SK-N-SH (cell line): ENCODE data around the gene ABCB10. TPM values are rescaled to one million over a fixed set of nuclear protein-coding genes. Genes with fewer than 3 reads are reported as not detected.

Experiments
- CTCF ChIA-PET: fragments of 300-600, 350-600 bp; formaldehyde crosslinking; extraction: SDS; loops from one replicate; lab custom pipeline; 2021; lab: Yijun Ruan, JAX
- POLR2A ChIA-PET: fragments of 350-600 bp; sonication (Branson Sonifier 250); formaldehyde crosslinking; extraction: SDS; loops from one replicate; lab custom pipeline; 2020; ENCODE audit warnings: antibody characterized with exemption, inconsistent platforms; lab: Yijun Ruan, JAX
- DNase-seq: peaks from one replicate; pipeline ENCODE4 v3.0.0; 2012
- H2AFZ ChIP-seq: fragments of 200-600 bp; sonication (generic); 2 replicates; pipeline ENCODE4 v1.8.1; 2016; ENCODE audit warnings: antibody characterized with exemption, mild to moderate bottlenecking, low read depth
- H3F3A ChIP-seq: fragments of 200-600 bp; sonication (generic); replicated peaks from 2 replicates; pipeline ENCODE3; 2016; ENCODE audit warnings: antibody characterized with exemption, mild to moderate bottlenecking; ENCODE audit not compliant: insufficient read depth
- H3K27ac ChIP-seq, 2 experiments: fragments of 200-500 bp in 1 of 2; fragments of 200-600 bp in 1 of 2; sonication (Bioruptor generic) in 1 of 2; sonication (generic), shearing (Covaris generic) in 1 of 2; 2 replicates each; pipeline versions ENCODE4 v1.5.1 to v1.6.1; 2014 to 2016; ENCODE audit warnings: low read depth in 2 of 2, inconsistent platforms in 1 of 2, low read length in 1 of 2, mild to moderate bottlenecking in 1 of 2, mixed read lengths in 1 of 2
- H3K27me3 ChIP-seq: fragments of 200-600 bp; sonication (generic), shearing (Covaris generic); 2 replicates; pipeline ENCODE4 v1.6.1; 2016; ENCODE audit warnings: mixed run types; ENCODE audit not compliant: insufficient read depth
- H3K36me3 ChIP-seq, 2 experiments: fragments of 200-500 bp in 1 of 2; fragments of 200-600 bp in 1 of 2; sonication (Bioruptor generic) in 1 of 2; sonication (generic) in 1 of 2; replicated peaks in 1 of 2; 2 replicates each; pipeline versions ENCODE3 to v1.5.1; 2014 to 2016; ENCODE audit warnings: low read length in 1 of 2, mild to moderate bottlenecking in 1 of 2; ENCODE audit not compliant: insufficient read depth in 2 of 2, control insufficient read depth in 1 of 2
- H3K4me1 ChIP-seq, 2 experiments: fragments of 200-500 bp in 1 of 2; fragments of 200-600 bp in 1 of 2; sonication (Bioruptor generic) in 1 of 2; sonication (generic), shearing (Covaris generic) in 1 of 2; 2 replicates each; pipeline versions ENCODE4 v1.5.1 to v1.6.1; 2014 to 2016; ENCODE audit warnings: low read depth in 1 of 2, low read length in 1 of 2, mixed run types in 1 of 2; ENCODE audit not compliant: insufficient read depth in 2 of 2, control insufficient read depth in 1 of 2
- H3K4me2 ChIP-seq: fragments of 200-600 bp; sonication (generic), shearing (Covaris generic); 2 replicates; pipeline ENCODE4 v1.6.1; 2017; ENCODE audit warnings: mixed run types
- H3K4me3 ChIP-seq, 2 experiments: fragments of 200-500 bp in 1 of 2; fragments of 200-600 bp in 1 of 2; sonication (Bioruptor generic) in 1 of 2; sonication (generic), shearing (Covaris generic) in 1 of 2; 2 replicates each; pipeline versions ENCODE4 v1.5.1 to v1.8.1; 2014 to 2016; ENCODE audit warnings: low read depth in 2 of 2, inconsistent platforms in 1 of 2, low read length in 1 of 2, mild to moderate bottlenecking in 1 of 2, mixed read lengths in 1 of 2, moderate library complexity in 1 of 2
- H3K79me2 ChIP-seq: fragments of 200-600 bp; sonication (generic); 2 replicates; pipeline ENCODE4 v1.8.1; 2017; ENCODE audit warnings: mild to moderate bottlenecking; ENCODE audit not compliant: insufficient read depth
- H3K9ac ChIP-seq: fragments of 200-600 bp; sonication (generic); 2 replicates; pipeline ENCODE4 v1.6.1; 2017; ENCODE audit warnings: mixed run types
- H3K9me2 ChIP-seq: fragments of 200-600 bp; sonication (generic); 2 replicates; pipeline ENCODE4 v1.6.1; 2017; ENCODE audit warnings: mixed run types
- H3K9me3 ChIP-seq: fragments of 200-600 bp; sonication (generic); 2 replicates; pipeline ENCODE4 v1.6.1; 2017; ENCODE audit warnings: mixed run types, mild to moderate bottlenecking, moderate library complexity
- H4K20me1 ChIP-seq: fragments of 200-600 bp; sonication (generic); 2 replicates; pipeline ENCODE4 v1.6.1; 2017; ENCODE audit warnings: mild to moderate bottlenecking, mixed run types; ENCODE audit not compliant: insufficient read depth
- CHD2 ChIP-seq: fragments of 150-350 bp; IDR thresholded peaks from 2 replicates; pipeline ENCODE4 v1.6.1; 2018; ENCODE audit warnings: low read length; ENCODE audit not compliant: partially characterized antibody
- NRF1 ChIP-seq: IDR thresholded peaks from 2 replicates; pipeline ENCODE4 v1.6.1; 2012; ENCODE audit warnings: low read depth, mild to moderate bottlenecking, low read length
- RXRA ChIP-seq: IDR thresholded peaks from 2 replicates; pipeline ENCODE4 v1.4.0; 2012; ENCODE audit warnings: low read depth, mild to moderate bottlenecking, borderline replicate concordance
- TCF12 ChIP-seq: IDR thresholded peaks from 2 replicates; pipeline ENCODE4 v1.4.0; 2012
- YY1 ChIP-seq: IDR thresholded peaks from 2 replicates; pipeline ENCODE4 v1.4.0; 2012; ENCODE audit warnings: low read depth, mild to moderate bottlenecking
- WGBS: methylation state at CpG from one replicate; pipeline ENCODE4 v1.1.6; 2017; ENCODE audit warnings: low lambda C conversion rate; 5-methylcytosine and 5-hydroxymethylcytosine counted together
- polyA plus RNA-seq, 3 experiments: library from polyadenylated mRNA; depleted of rRNA; stranded (reverse); fragments of >200 nt; gene quantifications; 2 replicates each; pipeline ENCODE4 v1.2.3, GENCODE V29; 2012
- TF ChIP-seq, protein P1 (sequence below): IDR thresholded peaks from 2 replicates; pipeline ENCODE4 v1.6.1; 2012; ENCODE audit warnings: mild to moderate bottlenecking, low read depth, low read length, moderate library complexity
- TF ChIP-seq, protein P2 (sequence below): IDR thresholded peaks from 2 replicates; pipeline ENCODE4; 2012

Gene ABCB10
- polyA plus RNA-seq, 1 of the 3 experiments (the other 2 are of a cell fraction): 5.7 TPM

DNA sequence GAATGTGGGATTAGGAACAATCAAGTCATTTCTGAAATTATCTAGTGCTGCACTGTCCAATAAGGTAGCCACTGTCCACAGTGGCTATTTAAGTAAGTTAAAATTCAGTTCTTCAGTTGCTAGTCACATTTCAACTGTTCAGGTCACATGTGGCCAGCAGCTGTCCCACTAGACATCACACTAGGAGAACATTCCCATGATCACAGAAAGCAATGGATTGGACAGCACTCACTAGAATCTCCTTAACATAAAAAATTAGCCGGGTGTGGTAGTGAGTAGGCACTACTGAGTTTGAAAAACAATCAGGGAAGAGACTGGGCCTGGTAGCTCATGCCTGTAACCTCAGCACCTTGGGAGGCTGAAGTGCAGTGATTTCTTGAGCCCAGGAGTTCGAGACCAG, 84.0 kb downstream of the ABCB10 start:
- H3K4me3 ChIP-seq: no peak overlapping the region
- H3K4me2 ChIP-seq: no peak overlapping the region
- H3K9me2 ChIP-seq: no peaks in the 10 kb centered on the region
- POLR2A ChIA-PET: no interaction called here
- H2AFZ ChIP-seq: no peak overlapping the region
- H3K9ac ChIP-seq: no peak overlapping the region
- WGBS: 96% methylated on average over 2 of the region's 2 CpGs
- DNase-seq: no peak
- no peak overlapping the region for H3K27ac ChIP-seq
- no peaks in the 10 kb centered on the region for H3K79me2 ChIP-seq
- no peaks in the 10 kb centered on the region for H3F3A ChIP-seq
- H3K36me3 ChIP-seq: peaks cover 36 to 56% of the 10 kb centered on the region in 2 experiments
- no peaks in the 10 kb centered on the region for H4K20me1 ChIP-seq
- H3K9me3 ChIP-seq: no peaks in the 10 kb centered on the region
- no peak for TF ChIP-seq NRF1
- TF ChIP-seq CHD2: no peak
- no peaks in the 10 kb centered on the region for H3K27me3 ChIP-seq
- no peaks in the 10 kb centered on the region for H3K4me1 ChIP-seq
- CTCF ChIA-PET: interaction anchor here (1.9 to 6.1 kb wide), 3 partner anchors 7 to 219 kb away, joined by 4 to 29 read pairs (median 6); no protein-coding TSS in a partner anchor

DNA sequence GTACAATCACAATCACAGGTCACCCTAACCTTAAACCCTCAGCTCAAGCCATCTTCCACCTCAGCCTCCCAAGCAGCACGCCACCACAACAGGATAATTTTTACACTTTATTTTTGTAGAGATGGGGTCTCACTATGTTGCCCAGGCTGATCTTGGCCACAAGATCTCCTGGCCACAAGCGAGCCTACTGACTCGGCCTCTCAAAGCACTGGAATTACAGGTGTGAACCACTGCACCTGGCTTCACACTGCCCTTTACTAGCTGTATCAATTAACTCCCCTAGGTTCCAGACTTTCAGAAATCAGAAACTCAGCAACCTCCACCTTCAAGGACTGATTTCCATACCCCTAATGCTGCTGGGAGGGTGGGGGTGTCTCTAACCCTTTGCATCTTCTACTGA, 87.3 kb downstream of the ABCB10 start:
- Histone ChIP-seq H2AFZ (no peak overlapping the region), H3K4me2 (no peak overlapping the region), H3K79me2 (no peaks in the 10 kb centered on the region), H4K20me1 (no peaks in the 10 kb centered on the region), H3K9me2 (no peaks in the 10 kb centered on the region), H3K27me3 (no peaks in the 10 kb centered on the region), H3K36me3 (peaks cover 33 to 55% of the 10 kb centered on the region in 2 experiments), H3K27ac (no peak overlapping the region), H3K9ac (no peak overlapping the region), H3K4me1 (no peaks in the 10 kb centered on the region), H3F3A (no peaks in the 10 kb centered on the region), H3K9me3 (no peaks in the 10 kb centered on the region), H3K4me3 (no peak overlapping the region)
- TF ChIP-seq CHD2 (no peak), RXRA (no peak), YY1 (no peak), TCF12 (no peak)
- TF ChIP-seq, protein P1, sequence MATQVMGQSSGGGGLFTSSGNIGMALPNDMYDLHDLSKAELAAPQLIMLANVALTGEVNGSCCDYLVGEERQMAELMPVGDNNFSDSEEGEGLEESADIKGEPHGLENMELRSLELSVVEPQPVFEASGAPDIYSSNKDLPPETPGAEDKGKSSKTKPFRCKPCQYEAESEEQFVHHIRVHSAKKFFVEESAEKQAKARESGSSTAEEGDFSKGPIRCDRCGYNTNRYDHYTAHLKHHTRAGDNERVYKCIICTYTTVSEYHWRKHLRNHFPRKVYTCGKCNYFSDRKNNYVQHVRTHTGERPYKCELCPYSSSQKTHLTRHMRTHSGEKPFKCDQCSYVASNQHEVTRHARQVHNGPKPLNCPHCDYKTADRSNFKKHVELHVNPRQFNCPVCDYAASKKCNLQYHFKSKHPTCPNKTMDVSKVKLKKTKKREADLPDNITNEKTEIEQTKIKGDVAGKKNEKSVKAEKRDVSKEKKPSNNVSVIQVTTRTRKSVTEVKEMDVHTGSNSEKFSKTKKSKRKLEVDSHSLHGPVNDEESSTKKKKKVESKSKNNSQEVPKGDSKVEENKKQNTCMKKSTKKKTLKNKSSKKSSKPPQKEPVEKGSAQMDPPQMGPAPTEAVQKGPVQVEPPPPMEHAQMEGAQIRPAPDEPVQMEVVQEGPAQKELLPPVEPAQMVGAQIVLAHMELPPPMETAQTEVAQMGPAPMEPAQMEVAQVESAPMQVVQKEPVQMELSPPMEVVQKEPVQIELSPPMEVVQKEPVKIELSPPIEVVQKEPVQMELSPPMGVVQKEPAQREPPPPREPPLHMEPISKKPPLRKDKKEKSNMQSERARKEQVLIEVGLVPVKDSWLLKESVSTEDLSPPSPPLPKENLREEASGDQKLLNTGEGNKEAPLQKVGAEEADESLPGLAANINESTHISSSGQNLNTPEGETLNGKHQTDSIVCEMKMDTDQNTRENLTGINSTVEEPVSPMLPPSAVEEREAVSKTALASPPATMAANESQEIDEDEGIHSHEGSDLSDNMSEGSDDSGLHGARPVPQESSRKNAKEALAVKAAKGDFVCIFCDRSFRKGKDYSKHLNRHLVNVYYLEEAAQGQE: no peak
- TF ChIP-seq, protein P2, sequence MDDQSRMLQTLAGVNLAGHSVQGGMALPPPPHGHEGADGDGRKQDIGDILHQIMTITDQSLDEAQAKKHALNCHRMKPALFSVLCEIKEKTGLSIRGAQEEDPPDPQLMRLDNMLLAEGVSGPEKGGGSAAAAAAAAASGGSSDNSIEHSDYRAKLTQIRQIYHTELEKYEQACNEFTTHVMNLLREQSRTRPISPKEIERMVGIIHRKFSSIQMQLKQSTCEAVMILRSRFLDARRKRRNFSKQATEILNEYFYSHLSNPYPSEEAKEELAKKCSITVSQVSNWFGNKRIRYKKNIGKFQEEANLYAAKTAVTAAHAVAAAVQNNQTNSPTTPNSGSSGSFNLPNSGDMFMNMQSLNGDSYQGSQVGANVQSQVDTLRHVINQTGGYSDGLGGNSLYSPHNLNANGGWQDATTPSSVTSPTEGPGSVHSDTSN: no peak
- POLR2A ChIA-PET: no interaction called here
- no peak for DNase-seq
- 82% methylated on average over 3 of the region's 3 CpGs for WGBS
- CTCF ChIA-PET: no interaction called here
